IMR-90 (cell line): Measurements from ENCODE around the gene CDC42BPA. TPM values are rescaled to one million over a fixed set of nuclear protein-coding genes. Genes with fewer than 3 reads are reported as not detected.

Experiments
- ATAC-seq: fragments of 200-7000 bp; cut with Tn5 transposase; 2 replicates; pipeline ENCODE4 v1.9.1; 2020; ENCODE audit warnings: low read depth, mild to moderate bottlenecking, moderate library complexity
- BruUV-seq: library from RNA; stranded (reverse); fragments of 400-500 nt; replicated peaks from 2 replicates; lab custom pipeline; 2021; lab: Mats Ljungman, UMichigan
- CTCF ChIA-PET: fragments of 300-600 bp; formaldehyde crosslinking; extraction: SDS; loops from one replicate; lab custom pipeline; 2021; ENCODE audit warnings: antibody characterized with exemption; lab: Yijun Ruan, JAX
- POLR2A ChIA-PET: fragments of 300-600 bp; sonication (Branson Sonifier 250); formaldehyde crosslinking; loops from one replicate; lab custom pipeline; 2022; ENCODE audit warnings: antibody characterized with exemption; ENCODE audit not compliant: unreplicated experiment; lab: Charles Lee
- DNase-seq: peaks from one replicate; pipeline ENCODE4 v3.0.0; 2013
- H2AFZ ChIP-seq: replicated peaks from 2 replicates; pipeline ENCODE3; 2013; ENCODE audit warnings: low read length, mild to moderate bottlenecking; ENCODE audit not compliant: poor library complexity
- H2AK5ac ChIP-seq: 2 replicates; pipeline ENCODE4 v1.6.1; 2013; ENCODE audit warnings: low read depth, low read length, inconsistent platforms
- H2AK9ac ChIP-seq: replicated peaks from 2 replicates; pipeline ENCODE3; 2013; ENCODE audit warnings: mild to moderate bottlenecking, low read depth, low read length, moderate library complexity; ENCODE audit not compliant: poor library complexity
- H2BK120ac ChIP-seq: 2 replicates; pipeline ENCODE4 v1.6.1; 2013; ENCODE audit warnings: low read depth, low read length, inconsistent platforms
- H2BK15ac ChIP-seq: 3 replicates; pipeline ENCODE4 v1.6.1; 2013; ENCODE audit warnings: low read depth, low read length, inconsistent platforms
- H2BK20ac ChIP-seq: 2 replicates; pipeline ENCODE4 v1.6.1; 2013; ENCODE audit warnings: low read depth, mild to moderate bottlenecking, inconsistent platforms, low read length, moderate library complexity
- H2BK5ac ChIP-seq: 2 replicates; pipeline ENCODE4 v1.6.1; 2013; ENCODE audit warnings: mild to moderate bottlenecking, low read depth, low read length, inconsistent platforms; ENCODE audit not compliant: poor library complexity, severe bottlenecking
- H3K14ac ChIP-seq: replicated peaks from 2 replicates; pipeline ENCODE4 v1.6.1; 2013; ENCODE audit warnings: low read depth, low read length, inconsistent platforms
- H3K18ac ChIP-seq: 2 replicates; pipeline ENCODE4 v1.6.1; 2013; ENCODE audit warnings: low read depth, low read length, control low read depth
- H3K23ac ChIP-seq: 2 replicates; pipeline ENCODE4 v1.6.1; 2013; ENCODE audit warnings: low read depth, low read length, inconsistent platforms
- H3K27ac ChIP-seq: 2 replicates; pipeline ENCODE4 v1.5.1; 2013; ENCODE audit warnings: mild to moderate bottlenecking, control low read depth, low read length; ENCODE audit not compliant: insufficient read depth
- H3K27me3 ChIP-seq: 2 replicates; pipeline ENCODE4 v1.6.1; 2013; ENCODE audit warnings: low read length; ENCODE audit not compliant: control insufficient read depth, insufficient read depth
- H3K36me3 ChIP-seq: 2 replicates; pipeline ENCODE4 v1.6.1; 2013; ENCODE audit warnings: low read length, mixed read lengths; ENCODE audit not compliant: control insufficient read depth, insufficient read depth
- H3K4ac ChIP-seq: 2 replicates; pipeline ENCODE4 v1.6.1; 2013; ENCODE audit warnings: low read depth, low read length, inconsistent platforms
- H3K4me1 ChIP-seq: 2 replicates; pipeline ENCODE4 v1.6.1; 2013; ENCODE audit warnings: low read length, mixed read lengths; ENCODE audit not compliant: control insufficient read depth, insufficient read depth
- H3K4me2 ChIP-seq: 2 replicates; pipeline ENCODE4 v1.6.1; 2013; ENCODE audit warnings: low read depth, mild to moderate bottlenecking, control low read depth, low read length, moderate library complexity
- H3K4me3 ChIP-seq: 2 replicates; pipeline ENCODE4 v1.5.1; 2013; ENCODE audit warnings: low read depth, mild to moderate bottlenecking, control low read depth, low read length, moderate library complexity; ENCODE audit not compliant: insufficient read depth
- H3K56ac ChIP-seq: 2 replicates; pipeline ENCODE4 v1.6.1; 2013; ENCODE audit warnings: low read length, inconsistent platforms; ENCODE audit not compliant: insufficient read depth; ENCODE audit errors: extremely low read depth
- H3K79me1 ChIP-seq, 2 experiments: 2 replicates each; pipeline ENCODE4 v1.6.1; 2013; ENCODE audit warnings: low read length in 2 of 2, inconsistent platforms in 1 of 2, low read depth in 1 of 2
- H3K9ac ChIP-seq: 2 replicates; pipeline ENCODE4 v1.6.1; 2013; ENCODE audit warnings: low read depth, low read length, control low read depth
- H3K9me1 ChIP-seq: 2 replicates; pipeline ENCODE4 v1.6.1; 2013; ENCODE audit warnings: low read length, inconsistent platforms; ENCODE audit not compliant: insufficient read depth
- H3K9me3 ChIP-seq: 2 replicates; pipeline ENCODE4 v1.6.1; 2013; ENCODE audit warnings: low read length; ENCODE audit not compliant: control insufficient read depth, insufficient read depth
- H4K20me1 ChIP-seq: 2 replicates; pipeline ENCODE4 v1.6.1; 2013; ENCODE audit warnings: low read length, inconsistent platforms; ENCODE audit not compliant: insufficient read depth
- H4K5ac ChIP-seq: 2 replicates; pipeline ENCODE4 v1.6.1; 2013; ENCODE audit warnings: mild to moderate bottlenecking, low read depth, low read length, control low read depth
- H4K8ac ChIP-seq, 2 experiments: 2 replicates each; pipeline ENCODE4 v1.6.1; 2013; ENCODE audit warnings: low read depth in 2 of 2, low read length in 2 of 2, control low read depth in 1 of 2, inconsistent platforms in 1 of 2
- H4K91ac ChIP-seq: 2 replicates; pipeline ENCODE4 v1.6.1; 2013; ENCODE audit warnings: low read depth, low read length, inconsistent platforms; ENCODE audit not compliant: insufficient read depth
- BHLHE40 ChIP-seq: fragments of 150-350 bp; IDR thresholded peaks from 2 replicates; pipeline ENCODE4 v1.6.1; 2016; ENCODE audit warnings: mild to moderate bottlenecking, low read depth, low read length
- CEBPB ChIP-seq: IDR thresholded peaks from 2 replicates; pipeline ENCODE4 v1.6.1; 2012; ENCODE audit warnings: low read depth, low read length, improper control_type of control experiment
- CHD1 ChIP-seq: IDR thresholded peaks from 2 replicates; pipeline ENCODE4 v1.6.1; 2012; ENCODE audit warnings: low read depth, low read length, improper control_type of control experiment
- CTCF ChIP-seq: conservative IDR thresholded peaks from 2 replicates; pipeline ENCODE4 v1.5.1; 2012; ENCODE audit warnings: mild to moderate bottlenecking, low read depth, low read length, improper control_type of control experiment
- ELK1 ChIP-seq: fragments of 150-350 bp; IDR thresholded peaks from 2 replicates; pipeline ENCODE4 v1.6.1; 2016; ENCODE audit warnings: low read depth, mild to moderate bottlenecking, low read length, moderate library complexity, borderline replicate concordance
- FOS ChIP-seq: fragments of 150-350 bp; IDR thresholded peaks from 2 replicates; pipeline ENCODE4 v1.6.1; 2016; ENCODE audit warnings: low read depth, low read length
- MAFK ChIP-seq: IDR thresholded peaks from 2 replicates; pipeline ENCODE4 v1.6.1; 2012; ENCODE audit warnings: low read depth, low read length, improper control_type of control experiment
- MAZ ChIP-seq: IDR thresholded peaks from 2 replicates; pipeline ENCODE4 v1.6.1; 2012; ENCODE audit warnings: low read depth, mild to moderate bottlenecking, low read length, improper control_type of control experiment, moderate library complexity, borderline replicate concordance
- MXI1 ChIP-seq: IDR thresholded peaks from 2 replicates; pipeline ENCODE4 v1.6.1; 2012; ENCODE audit warnings: low read depth, mild to moderate bottlenecking, low read length, moderate library complexity, borderline replicate concordance
- NFE2L2 ChIP-seq: fragments of 150-350 bp; IDR thresholded peaks from 2 replicates; pipeline ENCODE4 v1.6.1; 2016; ENCODE audit warnings: low read depth, mild to moderate bottlenecking, low read length
- POLR2A ChIP-seq: IDR thresholded peaks from 2 replicates; pipeline ENCODE4 v1.6.1; 2012; ENCODE audit warnings: mild to moderate bottlenecking, low read depth, low read length
- RAD21 ChIP-seq: IDR thresholded peaks from 2 replicates; pipeline ENCODE4 v1.6.1; 2012; ENCODE audit warnings: low read length, improper control_type of control experiment
- RCOR1 ChIP-seq: IDR thresholded peaks from 2 replicates; pipeline ENCODE4 v1.6.1; 2012; ENCODE audit warnings: mild to moderate bottlenecking, low read length, improper control_type of control experiment; ENCODE audit not compliant: insufficient replicate concordance
- RFX5 ChIP-seq: IDR thresholded peaks from 2 replicates; pipeline ENCODE4 v1.8.0; 2012; ENCODE audit warnings: low read depth, mild to moderate bottlenecking, low read length, moderate library complexity
- SMC3 ChIP-seq: fragments of 150-350 bp; IDR thresholded peaks from 2 replicates; pipeline ENCODE4 v1.6.1; 2016; ENCODE audit warnings: low read depth, mild to moderate bottlenecking, antibody characterized with exemption, low read length, moderate library complexity
- USF2 ChIP-seq: fragments of 150-350 bp; IDR thresholded peaks from 2 replicates; pipeline ENCODE4 v1.6.1; 2017; ENCODE audit warnings: mild to moderate bottlenecking, antibody characterized with exemption, low read length, low read depth
- WGBS, 2 experiments: methylation state at CpG; one replicate each; pipeline versions ENCODE4 v1.1.5 to v1.1.7; 2013; ENCODE audit warnings: missing lambda C conversion rate in 2 of 2; ENCODE audit not compliant: insufficient read length in 1 of 2; ENCODE audit errors: extremely low coverage in 2 of 2; 5-methylcytosine and 5-hydroxymethylcytosine counted together
- dilution Hi-C: fragments of 300-500 bp; cut with HindIII; formaldehyde crosslinking; loops from one replicate; pipeline ENCODE4 v1.14.3; 2018; ENCODE audit warnings: low sequenced_read_pairs; ENCODE audit not compliant: unreplicated experiment
- in situ Hi-C: fragments of 300-500 bp; cut with MboI; formaldehyde crosslinking; loops from 3 replicates; pipeline ENCODE4 v1.14.3; 2019; ENCODE audit warnings: low sequenced_read_pairs, inconsistent platforms, mixed read lengths
- intact Hi-C: fragments of 100-400 bp; cut with micrococcal nuclease; formaldehyde crosslinking; loops from 2 replicates; pipeline ENCODE4 v1.10.0; 2022
- polyA plus RNA-seq, 3 experiments: library from polyadenylated mRNA; depleted of rRNA; stranded (reverse); fragments of >200 nt; gene quantifications; 2 replicates each; pipeline ENCODE4 v1.2.3, GENCODE V29; 2012; ENCODE audit warnings: low replicate concordance in 1 of 3
- total RNA-seq: library from RNA; depleted of rRNA; stranded (reverse); fragments of >200 nt; gene quantifications from 2 replicates; pipeline ENCODE4 v1.2.3, GENCODE V29; 2012

CDC42BPA gene
- total and polyA plus RNA-seq, 2 of the 4 experiments (the other 2 are of a cell fraction) = 9.4 to 27.8 TPM

GRCh38 chr1:227368009-227368408 is 49.7 kb upstream of the CDC42BPA start:
- H3K79me1 ChIP-seq = no peaks in the 10 kb centered on the region
- DNase-seq = no peak
- H3K27me3 ChIP-seq = peaks cover 4% of the 10 kb centered on the region; the same call in 1 of the 2 replicates
- no peak for ATAC-seq
- no CpG with 5 or more reads among the region's 1 CpG for WGBS, 2 experiments
- H3K4me2 ChIP-seq = no peak overlapping the region
- H3K4me1 ChIP-seq = no peaks in the 10 kb centered on the region
- BruUV-seq = no TSS peak
- H3K4me3 ChIP-seq = no peak overlapping the region
- H3K4ac ChIP-seq = no peak overlapping the region
- POLR2A ChIA-PET = no interaction called here
- no peak overlapping the region for H2AK9ac ChIP-seq
- H3K27ac ChIP-seq = no peak overlapping the region
- H2BK5ac ChIP-seq = no peak overlapping the region
- intact Hi-C loops = no loop called here
- H2BK120ac ChIP-seq = no peak overlapping the region
- H3K9me3 ChIP-seq = no peaks in the 10 kb centered on the region
- H3K56ac ChIP-seq = no peak overlapping the region
- in situ Hi-C loops = no loop called here
- no peak overlapping the region for H3K14ac ChIP-seq
- H4K20me1 ChIP-seq = no peaks in the 10 kb centered on the region
- H3K9ac ChIP-seq = no peak overlapping the region
- no peak overlapping the region for H3K23ac ChIP-seq
- no peak overlapping the region for H2BK20ac ChIP-seq
- no peak overlapping the region for H2AK5ac ChIP-seq
- no peaks in the 10 kb centered on the region for H3K36me3 ChIP-seq
- no peak overlapping the region for H4K91ac ChIP-seq
- dilution Hi-C loops = no loop called here
- TF ChIP-seq RCOR1 (no peak), MAZ (no peak), USF2 (no peak), NFE2L2 (no peak), MAFK (no peak), CTCF (no peak), FOS (no peak), RFX5 (no peak), POLR2A (no peak), MXI1 (no peak), SMC3 (no peak), ELK1 (no peak), CHD1 (no peak), BHLHE40 (no peak), RAD21 (no peak), CEBPB (no peak)
- no peak overlapping the region for H4K8ac ChIP-seq
- no peaks in the 10 kb centered on the region for H3K9me1 ChIP-seq
- H3K18ac ChIP-seq = no peak overlapping the region
- no peak overlapping the region for H2BK15ac ChIP-seq
- no peak overlapping the region for H2AFZ ChIP-seq
- H4K5ac ChIP-seq = no peak overlapping the region
- CTCF ChIA-PET = no interaction called here
